ENCODE data around the gene HOTAIR.

DNA sequence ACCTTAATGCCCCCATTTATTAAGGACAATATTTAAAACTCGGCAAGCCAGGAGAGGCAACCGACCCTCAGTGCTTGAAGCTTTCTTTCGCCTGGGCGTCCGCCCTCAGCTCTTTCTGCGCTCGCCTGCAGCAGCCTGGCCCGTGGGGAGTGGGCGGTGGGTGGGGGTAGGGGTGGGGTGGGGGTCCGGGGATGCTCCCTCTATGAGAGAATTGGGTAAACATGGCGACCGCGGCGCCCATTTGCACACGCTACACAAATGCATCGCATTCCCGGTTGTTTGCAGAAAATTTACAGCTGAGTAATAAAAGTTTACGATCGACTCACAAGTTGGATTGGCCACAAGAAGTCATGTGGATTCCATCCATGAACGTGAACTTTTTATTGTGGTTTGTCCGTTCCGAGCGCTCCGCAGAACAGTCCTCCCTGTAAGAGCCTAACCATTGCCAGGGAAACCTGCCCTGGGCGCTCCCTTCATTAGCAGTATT is 41.8 kb upstream of the HOTAIR start:
- TF ChIP-seq, protein P1, sequence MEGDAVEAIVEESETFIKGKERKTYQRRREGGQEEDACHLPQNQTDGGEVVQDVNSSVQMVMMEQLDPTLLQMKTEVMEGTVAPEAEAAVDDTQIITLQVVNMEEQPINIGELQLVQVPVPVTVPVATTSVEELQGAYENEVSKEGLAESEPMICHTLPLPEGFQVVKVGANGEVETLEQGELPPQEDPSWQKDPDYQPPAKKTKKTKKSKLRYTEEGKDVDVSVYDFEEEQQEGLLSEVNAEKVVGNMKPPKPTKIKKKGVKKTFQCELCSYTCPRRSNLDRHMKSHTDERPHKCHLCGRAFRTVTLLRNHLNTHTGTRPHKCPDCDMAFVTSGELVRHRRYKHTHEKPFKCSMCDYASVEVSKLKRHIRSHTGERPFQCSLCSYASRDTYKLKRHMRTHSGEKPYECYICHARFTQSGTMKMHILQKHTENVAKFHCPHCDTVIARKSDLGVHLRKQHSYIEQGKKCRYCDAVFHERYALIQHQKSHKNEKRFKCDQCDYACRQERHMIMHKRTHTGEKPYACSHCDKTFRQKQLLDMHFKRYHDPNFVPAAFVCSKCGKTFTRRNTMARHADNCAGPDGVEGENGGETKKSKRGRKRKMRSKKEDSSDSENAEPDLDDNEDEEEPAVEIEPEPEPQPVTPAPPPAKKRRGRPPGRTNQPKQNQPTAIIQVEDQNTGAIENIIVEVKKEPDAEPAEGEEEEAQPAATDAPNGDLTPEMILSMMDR (IDR thresholded peaks at IDR 0.05), result no peak
- TF ChIP-seq POLR2A (IDR thresholded peaks at IDR 0.05) (no peak), EP300 (IDR thresholded peaks at IDR 0.05) (no peak)
